ENCODE data around the gene CKMT1B.

- no peak for TF ChIP-seq GATA2 (IDR thresholded peaks at IDR 0.05; ENCODE audit: low read depth, low read length)
- TF ChIP-seq GATA3 (IDR thresholded peaks at IDR 0.05; ENCODE audit: low read depth, low read length): no peak
Measured at GRCh38 chr15:43547539-43547938, 46.3 kb upstream of the CKMT1B start.

Measured in SH-SY5Y (cell line).